SK-N-SH (cell line): ENCODE results near the gene OPCML. TPM values are rescaled to one million over a fixed set of nuclear protein-coding genes. Genes with fewer than 3 reads are reported as not detected.

Experiments used
- CTCF ChIA-PET: fragments of 300-600, 350-600 bp; formaldehyde crosslinking; extraction: SDS; loops from one replicate; lab custom pipeline; 2021; lab: Yijun Ruan, JAX
- POLR2A ChIA-PET: fragments of 350-600 bp; sonication (Branson Sonifier 250); formaldehyde crosslinking; extraction: SDS; loops from one replicate; lab custom pipeline; 2020; ENCODE audit warnings: antibody characterized with exemption, inconsistent platforms; lab: Yijun Ruan, JAX
- DNase-seq: peaks from one replicate; pipeline ENCODE4 v3.0.0; 2012
- H2AFZ ChIP-seq: fragments of 200-600 bp; sonication (generic); 2 replicates; pipeline ENCODE4 v1.8.1; 2016; ENCODE audit warnings: antibody characterized with exemption, mild to moderate bottlenecking, low read depth
- H3F3A ChIP-seq: fragments of 200-600 bp; sonication (generic); replicated peaks from 2 replicates; pipeline ENCODE3; 2016; ENCODE audit warnings: antibody characterized with exemption, mild to moderate bottlenecking; ENCODE audit not compliant: insufficient read depth
- H3K27ac ChIP-seq, 2 experiments: fragments of 200-500 bp in 1 of 2; fragments of 200-600 bp in 1 of 2; sonication (Bioruptor generic) in 1 of 2; sonication (generic), shearing (Covaris generic) in 1 of 2; 2 replicates each; pipeline versions ENCODE4 v1.5.1 to v1.6.1; 2014 to 2016; ENCODE audit warnings: low read depth in 2 of 2, inconsistent platforms in 1 of 2, low read length in 1 of 2, mild to moderate bottlenecking in 1 of 2, mixed read lengths in 1 of 2
- H3K27me3 ChIP-seq: fragments of 200-600 bp; sonication (generic), shearing (Covaris generic); 2 replicates; pipeline ENCODE4 v1.6.1; 2016; ENCODE audit warnings: mixed run types; ENCODE audit not compliant: insufficient read depth
- H3K36me3 ChIP-seq, 2 experiments: fragments of 200-500 bp in 1 of 2; fragments of 200-600 bp in 1 of 2; sonication (Bioruptor generic) in 1 of 2; sonication (generic) in 1 of 2; replicated peaks in 1 of 2; 2 replicates each; pipeline versions ENCODE3 to v1.5.1; 2014 to 2016; ENCODE audit warnings: low read length in 1 of 2, mild to moderate bottlenecking in 1 of 2; ENCODE audit not compliant: insufficient read depth in 2 of 2, control insufficient read depth in 1 of 2
- H3K4me1 ChIP-seq, 2 experiments: fragments of 200-500 bp in 1 of 2; fragments of 200-600 bp in 1 of 2; sonication (Bioruptor generic) in 1 of 2; sonication (generic), shearing (Covaris generic) in 1 of 2; 2 replicates each; pipeline versions ENCODE4 v1.5.1 to v1.6.1; 2014 to 2016; ENCODE audit warnings: low read depth in 1 of 2, low read length in 1 of 2, mixed run types in 1 of 2; ENCODE audit not compliant: insufficient read depth in 2 of 2, control insufficient read depth in 1 of 2
- H3K4me2 ChIP-seq: fragments of 200-600 bp; sonication (generic), shearing (Covaris generic); 2 replicates; pipeline ENCODE4 v1.6.1; 2017; ENCODE audit warnings: mixed run types
- H3K4me3 ChIP-seq, 2 experiments: fragments of 200-500 bp in 1 of 2; fragments of 200-600 bp in 1 of 2; sonication (Bioruptor generic) in 1 of 2; sonication (generic), shearing (Covaris generic) in 1 of 2; 2 replicates each; pipeline versions ENCODE4 v1.5.1 to v1.8.1; 2014 to 2016; ENCODE audit warnings: low read depth in 2 of 2, inconsistent platforms in 1 of 2, low read length in 1 of 2, mild to moderate bottlenecking in 1 of 2, mixed read lengths in 1 of 2, moderate library complexity in 1 of 2
- H3K79me2 ChIP-seq: fragments of 200-600 bp; sonication (generic); 2 replicates; pipeline ENCODE4 v1.8.1; 2017; ENCODE audit warnings: mild to moderate bottlenecking; ENCODE audit not compliant: insufficient read depth
- H3K9ac ChIP-seq: fragments of 200-600 bp; sonication (generic); 2 replicates; pipeline ENCODE4 v1.6.1; 2017; ENCODE audit warnings: mixed run types
- H3K9me2 ChIP-seq: fragments of 200-600 bp; sonication (generic); 2 replicates; pipeline ENCODE4 v1.6.1; 2017; ENCODE audit warnings: mixed run types
- H3K9me3 ChIP-seq: fragments of 200-600 bp; sonication (generic); 2 replicates; pipeline ENCODE4 v1.6.1; 2017; ENCODE audit warnings: mixed run types, mild to moderate bottlenecking, moderate library complexity
- H4K20me1 ChIP-seq: fragments of 200-600 bp; sonication (generic); 2 replicates; pipeline ENCODE4 v1.6.1; 2017; ENCODE audit warnings: mild to moderate bottlenecking, mixed run types; ENCODE audit not compliant: insufficient read depth
- CHD2 ChIP-seq: fragments of 150-350 bp; IDR thresholded peaks from 2 replicates; pipeline ENCODE4 v1.6.1; 2018; ENCODE audit warnings: low read length; ENCODE audit not compliant: partially characterized antibody
- EP300 ChIP-seq, 2 experiments: IDR thresholded peaks; 2 replicates each; pipeline versions ENCODE4 v1.4.0 to v1.6.1; 2012; ENCODE audit warnings: borderline replicate concordance in 1 of 2, low read depth in 1 of 2, low read length in 1 of 2
- FOXM1 ChIP-seq: IDR thresholded peaks from 2 replicates; pipeline ENCODE4 v1.4.0; 2012; ENCODE audit warnings: low read depth, mild to moderate bottlenecking
- JUND ChIP-seq: IDR thresholded peaks from 2 replicates; pipeline ENCODE4 v1.4.0; 2012
- MAX ChIP-seq: IDR thresholded peaks from 2 replicates; pipeline ENCODE4 v1.4.0; 2012; ENCODE audit warnings: low read depth
- MXI1 ChIP-seq: IDR thresholded peaks from 2 replicates; pipeline ENCODE4 v1.6.1; 2012; ENCODE audit warnings: mild to moderate bottlenecking, low read depth, low read length, improper control_type of control experiment
- NRF1 ChIP-seq: IDR thresholded peaks from 2 replicates; pipeline ENCODE4 v1.6.1; 2012; ENCODE audit warnings: low read depth, mild to moderate bottlenecking, low read length
- RAD21 ChIP-seq: IDR thresholded peaks from 2 replicates; pipeline ENCODE4 v1.6.1; 2012; ENCODE audit warnings: mild to moderate bottlenecking, low read length
- REST ChIP-seq: IDR thresholded peaks from 2 replicates; pipeline ENCODE4 v1.6.1; 2012; ENCODE audit warnings: mild to moderate bottlenecking, low read depth, low read length, moderate library complexity
- RFX5 ChIP-seq: IDR thresholded peaks from 2 replicates; pipeline ENCODE4 v1.6.1; 2012; ENCODE audit warnings: mild to moderate bottlenecking, improper control_type of control experiment, low read length
- RXRA ChIP-seq: IDR thresholded peaks from 2 replicates; pipeline ENCODE4 v1.4.0; 2012; ENCODE audit warnings: low read depth, mild to moderate bottlenecking, borderline replicate concordance
- SIN3A ChIP-seq: IDR thresholded peaks from 2 replicates; pipeline ENCODE4 v1.6.1; 2012; ENCODE audit warnings: low read depth, mild to moderate bottlenecking, low read length, moderate library complexity, borderline replicate concordance
- SMC3 ChIP-seq: IDR thresholded peaks from 2 replicates; pipeline ENCODE4 v1.6.1; 2012; ENCODE audit warnings: low read depth, low read length, improper control_type of control experiment
- WGBS: methylation state at CpG from one replicate; pipeline ENCODE4 v1.1.6; 2017; ENCODE audit warnings: low lambda C conversion rate; 5-methylcytosine and 5-hydroxymethylcytosine counted together
- polyA plus RNA-seq, 3 experiments: library from polyadenylated mRNA; depleted of rRNA; stranded (reverse); fragments of >200 nt; gene quantifications; 2 replicates each; pipeline ENCODE4 v1.2.3, GENCODE V29; 2012
- TF ChIP-seq, protein P1 (sequence below): fragments of 200-600 bp; sonication (generic); IDR thresholded peaks from 2 replicates; pipeline ENCODE4 v1.6.1; 2017; ENCODE audit warnings: antibody characterized with exemption, mild to moderate bottlenecking, moderate library complexity
- TF ChIP-seq, protein P2 (sequence below): fragments of 150-350 bp; IDR thresholded peaks from 2 replicates; pipeline ENCODE4 v1.6.1; 2016; ENCODE audit warnings: mild to moderate bottlenecking, low read depth, low read length
- TF ChIP-seq, protein P3 (sequence below): IDR thresholded peaks from 2 replicates; pipeline ENCODE4 v1.4.0; 2012; ENCODE audit warnings: low read depth, borderline replicate concordance

Gene OPCML
- polyA plus RNA-seq, 1 of the 3 experiments (the other 2 are of a cell fraction) = not detected

DNA sequence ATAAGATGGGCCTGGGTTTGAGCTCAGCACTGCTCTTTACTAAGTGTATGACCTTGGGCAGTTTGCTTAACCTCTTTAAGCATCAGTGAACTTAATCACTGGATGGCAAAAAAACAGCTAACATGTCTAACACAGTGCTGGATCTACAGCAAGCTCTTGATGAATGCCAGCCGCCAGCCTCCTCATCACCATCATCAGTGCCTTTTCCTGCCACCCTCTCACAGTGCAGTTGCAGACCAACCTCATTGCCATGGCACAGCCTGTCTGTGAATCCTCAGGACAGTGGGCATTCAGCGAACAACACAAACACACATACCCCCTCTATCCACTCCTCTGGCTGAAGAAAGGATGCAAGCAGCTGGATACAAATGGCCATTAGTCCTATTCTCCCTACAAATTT lies 133.0 kb downstream of the OPCML start:
- CTCF ChIA-PET = no interaction called here

More for the DNA sequence above, 133.0 kb downstream of the OPCML start:
- Histone ChIP-seq H3K36me3 (no peaks in the 10 kb centered on the region), H3K27ac (no peak overlapping the region), H3K4me3 (no peak overlapping the region)
- DNase-seq = no peak
- WGBS = 38% methylated on average over 2 of the region's 2 CpGs
- TF ChIP-seq CHD2 = no peak
- no peak for TF ChIP-seq RAD21
- TF ChIP-seq MAX = no peak
- TF ChIP-seq NRF1 = no peak
- no peak for TF ChIP-seq MXI1
- TF ChIP-seq JUND = no peak
- TF ChIP-seq REST = no peak
- TF ChIP-seq, protein P1, sequence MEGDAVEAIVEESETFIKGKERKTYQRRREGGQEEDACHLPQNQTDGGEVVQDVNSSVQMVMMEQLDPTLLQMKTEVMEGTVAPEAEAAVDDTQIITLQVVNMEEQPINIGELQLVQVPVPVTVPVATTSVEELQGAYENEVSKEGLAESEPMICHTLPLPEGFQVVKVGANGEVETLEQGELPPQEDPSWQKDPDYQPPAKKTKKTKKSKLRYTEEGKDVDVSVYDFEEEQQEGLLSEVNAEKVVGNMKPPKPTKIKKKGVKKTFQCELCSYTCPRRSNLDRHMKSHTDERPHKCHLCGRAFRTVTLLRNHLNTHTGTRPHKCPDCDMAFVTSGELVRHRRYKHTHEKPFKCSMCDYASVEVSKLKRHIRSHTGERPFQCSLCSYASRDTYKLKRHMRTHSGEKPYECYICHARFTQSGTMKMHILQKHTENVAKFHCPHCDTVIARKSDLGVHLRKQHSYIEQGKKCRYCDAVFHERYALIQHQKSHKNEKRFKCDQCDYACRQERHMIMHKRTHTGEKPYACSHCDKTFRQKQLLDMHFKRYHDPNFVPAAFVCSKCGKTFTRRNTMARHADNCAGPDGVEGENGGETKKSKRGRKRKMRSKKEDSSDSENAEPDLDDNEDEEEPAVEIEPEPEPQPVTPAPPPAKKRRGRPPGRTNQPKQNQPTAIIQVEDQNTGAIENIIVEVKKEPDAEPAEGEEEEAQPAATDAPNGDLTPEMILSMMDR = no peak
- TF ChIP-seq, protein P2, sequence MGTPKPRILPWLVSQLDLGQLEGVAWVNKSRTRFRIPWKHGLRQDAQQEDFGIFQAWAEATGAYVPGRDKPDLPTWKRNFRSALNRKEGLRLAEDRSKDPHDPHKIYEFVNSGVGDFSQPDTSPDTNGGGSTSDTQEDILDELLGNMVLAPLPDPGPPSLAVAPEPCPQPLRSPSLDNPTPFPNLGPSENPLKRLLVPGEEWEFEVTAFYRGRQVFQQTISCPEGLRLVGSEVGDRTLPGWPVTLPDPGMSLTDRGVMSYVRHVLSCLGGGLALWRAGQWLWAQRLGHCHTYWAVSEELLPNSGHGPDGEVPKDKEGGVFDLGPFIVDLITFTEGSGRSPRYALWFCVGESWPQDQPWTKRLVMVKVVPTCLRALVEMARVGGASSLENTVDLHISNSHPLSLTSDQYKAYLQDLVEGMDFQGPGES = no peak
- no peak for TF ChIP-seq SMC3
- TF ChIP-seq EP300 (IDR thresholded peaks at IDR 0.05; ENCODE audit: borderline replicate concordance in 1 of 2, low read depth in 1 of 2, low read length in 1 of 2) = no peak
- no peak for TF ChIP-seq RXRA
- TF ChIP-seq FOXM1 = no peak
- TF ChIP-seq, protein P3, sequence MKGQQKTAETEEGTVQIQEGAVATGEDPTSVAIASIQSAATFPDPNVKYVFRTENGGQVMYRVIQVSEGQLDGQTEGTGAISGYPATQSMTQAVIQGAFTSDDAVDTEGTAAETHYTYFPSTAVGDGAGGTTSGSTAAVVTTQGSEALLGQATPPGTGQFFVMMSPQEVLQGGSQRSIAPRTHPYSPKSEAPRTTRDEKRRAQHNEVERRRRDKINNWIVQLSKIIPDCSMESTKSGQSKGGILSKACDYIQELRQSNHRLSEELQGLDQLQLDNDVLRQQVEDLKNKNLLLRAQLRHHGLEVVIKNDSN = no peak
- TF ChIP-seq RFX5 = no peak
- TF ChIP-seq SIN3A = no peak
- TF ChIP-seq, all 33 proteins: peak for 0
- H3K4me2 ChIP-seq = no peak overlapping the region
- no peaks in the 10 kb centered on the region; the same call in 1 of the 2 replicates for H3K9me3 ChIP-seq
- H3K9ac ChIP-seq = no peak overlapping the region
- no peaks in the 10 kb centered on the region for H3K4me1 ChIP-seq
- POLR2A ChIA-PET = no interaction called here
- H3K79me2 ChIP-seq = no peaks in the 10 kb centered on the region
- no peaks in the 10 kb centered on the region for H4K20me1 ChIP-seq
- no peaks in the 10 kb centered on the region for H3K27me3 ChIP-seq
- no peak overlapping the region for H2AFZ ChIP-seq
- no peaks in the 10 kb centered on the region for H3F3A ChIP-seq
- no peaks in the 10 kb centered on the region for H3K9me2 ChIP-seq
